ENCODE measurements around the gene CYSRT1.

GRCh38 chr9:137228506-137228967 is 3.6 kb downstream of the CYSRT1 start:
- TF ChIP-seq GATA2 (IDR thresholded peaks at IDR 0.05; ENCODE audit: low read depth, low read length) (no peak), GATA3 (IDR thresholded peaks at IDR 0.05; ENCODE audit: low read depth, low read length) (no peak)

All from SH-SY5Y (cell line).